Effector memory CD8-positive, alpha-beta T cell (primary cell): ENCODE results near the gene PDE8B.

Experiments used
- ATAC-seq: fragments of 150-1000 bp; cut with Tn5 transposase; replicated peaks from 2 replicates; pipeline ENCODE4 v1.10.0; 2021; ENCODE audit warnings: mild to moderate bottlenecking, moderate library complexity
- DNase-seq, 3 experiments: peaks; one replicate each; pipeline ENCODE4 v3.0.0; 2021
- H3K27ac Mint-ChIP-seq, 2 donors: one replicate each; pipeline ENCODE4 v1.8.0; 2022; ENCODE audit warnings: mild to moderate bottlenecking in 2 of 2, mixed read lengths in 2 of 2, moderate library complexity in 2 of 2
- H3K27me3 Mint-ChIP-seq, 2 donors: one replicate each; pipeline ENCODE4 v1.8.0; 2022; ENCODE audit warnings: mixed read lengths in 2 of 2
- H3K36me3 Mint-ChIP-seq: one replicate; pipeline ENCODE4 v1.8.0; 2022; ENCODE audit warnings: mild to moderate bottlenecking, moderate library complexity, mixed read lengths; ENCODE audit not compliant: insufficient read depth
- H3K4me1 Mint-ChIP-seq, 2 donors: one replicate each; pipeline ENCODE4 v1.8.0; 2022; ENCODE audit warnings: low read depth in 2 of 2, mixed read lengths in 2 of 2
- H3K4me3 Mint-ChIP-seq, 2 donors: one replicate each; pipeline ENCODE4 v1.8.0; 2022; ENCODE audit warnings: mild to moderate bottlenecking in 2 of 2, mixed read lengths in 2 of 2, moderate library complexity in 2 of 2
- H3K9me3 Mint-ChIP-seq, 2 donors: one replicate each; pipeline ENCODE4 v1.8.0; 2022; ENCODE audit warnings: mixed read lengths in 2 of 2

Gene PDE8B

GRCh38 chr5:77301447-77301883 is 91.0 kb downstream of the PDE8B start:
- no peak for DNase-seq
- Mint-ChIP-seq H3K4me1 (peaks cover 0 to 1% of the 10 kb centered on the region in 2 donors), H3K9me3 (peaks cover 0 to 8% of the 10 kb centered on the region in 2 donors), H3K27ac (no peak overlapping the region), H3K36me3 (no peaks in the 10 kb centered on the region), H3K27me3 (peaks cover 31 to 51% of the 10 kb centered on the region in 2 donors), H3K4me3 (no peak overlapping the region)
- no peak for ATAC-seq

- Mint-ChIP-seq H3K4me3 (no peak overlapping the region), H3K9me3 (peaks cover 0 to 8% of the 10 kb centered on the region in 2 donors), H3K4me1 (peaks cover 0 to 1% of the 10 kb centered on the region in 2 donors), H3K27me3 (peaks cover 30 to 51% of the 10 kb centered on the region in 2 donors), H3K27ac (no peak overlapping the region), H3K36me3 (no peaks in the 10 kb centered on the region)
- DNase-seq (no peak), ATAC-seq (no peak)
These were observed 91.8 kb downstream of the PDE8B start for GRCh38 chr5:77302247-77302646.

- Mint-ChIP-seq H3K27me3 (peaks cover 28 to 50% of the 10 kb centered on the region in 2 donors), H3K27ac (no peak overlapping the region), H3K4me3 (no peak overlapping the region), H3K4me1 (peaks cover 0 to 1% of the 10 kb centered on the region in 2 donors), H3K36me3 (no peaks in the 10 kb centered on the region), H3K9me3 (peaks cover 0 to 6% of the 10 kb centered on the region in 2 donors)
- DNase-seq (no peak), ATAC-seq (no peak)
These were observed 92.2 kb downstream of the PDE8B start for GRCh38 chr5:77302653-77303052.

DNA sequence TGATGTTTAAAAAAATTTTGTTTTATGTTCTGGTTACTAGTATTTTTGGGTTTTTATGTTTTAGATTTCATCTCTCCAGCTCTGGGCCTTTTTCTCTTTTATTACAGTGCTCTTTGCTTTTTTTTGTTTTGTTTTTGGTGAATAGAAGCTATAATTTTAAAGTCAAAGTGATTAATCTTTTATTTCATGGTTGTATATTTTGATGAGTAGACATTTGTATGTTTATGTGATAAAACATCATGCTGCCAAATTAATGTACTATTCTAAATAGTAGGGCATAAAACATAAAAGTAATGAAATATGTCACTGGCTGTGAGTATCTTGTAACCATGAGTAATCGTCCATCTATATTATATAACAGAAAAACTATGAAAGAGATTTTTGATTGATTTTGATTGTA is 93.9 kb downstream of the PDE8B start:
- DNase-seq (no peak), ATAC-seq (no peak)
- Mint-ChIP-seq H3K9me3 (no peaks in the 10 kb centered on the region), H3K4me3 (no peak overlapping the region), H3K36me3 (no peaks in the 10 kb centered on the region), H3K27ac (no peak overlapping the region), H3K4me1 (no peaks in the 10 kb centered on the region), H3K27me3 (peaks cover 36 to 53% of the 10 kb centered on the region in 2 donors)

- H3K9me3 Mint-ChIP-seq: no peaks in the 10 kb centered on the region
- H3K4me3 Mint-ChIP-seq: no peak overlapping the region
- DNase-seq: no peak
- H3K27me3 Mint-ChIP-seq: peaks cover 36 to 53% of the 10 kb centered on the region in 2 donors
- no peaks in the 10 kb centered on the region for H3K4me1 Mint-ChIP-seq
- no peak for ATAC-seq
- H3K36me3 Mint-ChIP-seq: no peaks in the 10 kb centered on the region
- no peak overlapping the region for H3K27ac Mint-ChIP-seq
These were observed 94.9 kb downstream of the PDE8B start for GRCh38 chr5:77305222-77305846.

GRCh38 chr5:77305956-77306355 is 95.5 kb downstream of the PDE8B start:
- Mint-ChIP-seq H3K27ac (no peak overlapping the region), H3K4me1 (no peaks in the 10 kb centered on the region), H3K27me3 (peaks cover 31 to 48% of the 10 kb centered on the region in 2 donors), H3K4me3 (no peak overlapping the region), H3K36me3 (no peaks in the 10 kb centered on the region), H3K9me3 (no peaks in the 10 kb centered on the region)
- no peak for ATAC-seq
- no peak for DNase-seq

- H3K27ac Mint-ChIP-seq: no peak overlapping the region
- no peaks in the 10 kb centered on the region for H3K4me1 Mint-ChIP-seq
- peaks cover 31 to 44% of the 10 kb centered on the region in 2 donors for H3K27me3 Mint-ChIP-seq
- DNase-seq (no peak), ATAC-seq (no peak)
- no peaks in the 10 kb centered on the region for H3K36me3 Mint-ChIP-seq
- no peaks in the 10 kb centered on the region for H3K9me3 Mint-ChIP-seq
- no peak overlapping the region for H3K4me3 Mint-ChIP-seq
These were observed 96.1 kb downstream of the PDE8B start for GRCh38 chr5:77306531-77306930.

- Mint-ChIP-seq H3K27ac (no peak overlapping the region), H3K4me3 (no peak overlapping the region), H3K9me3 (no peaks in the 10 kb centered on the region), H3K36me3 (no peaks in the 10 kb centered on the region), H3K4me1 (no peaks in the 10 kb centered on the region), H3K27me3 (peaks cover 31 to 34% of the 10 kb centered on the region in 2 donors)
- ATAC-seq (no peak), DNase-seq (no peak)
These were observed 97.9 kb downstream of the PDE8B start for GRCh38 chr5:77308154-77308960.

DNA sequence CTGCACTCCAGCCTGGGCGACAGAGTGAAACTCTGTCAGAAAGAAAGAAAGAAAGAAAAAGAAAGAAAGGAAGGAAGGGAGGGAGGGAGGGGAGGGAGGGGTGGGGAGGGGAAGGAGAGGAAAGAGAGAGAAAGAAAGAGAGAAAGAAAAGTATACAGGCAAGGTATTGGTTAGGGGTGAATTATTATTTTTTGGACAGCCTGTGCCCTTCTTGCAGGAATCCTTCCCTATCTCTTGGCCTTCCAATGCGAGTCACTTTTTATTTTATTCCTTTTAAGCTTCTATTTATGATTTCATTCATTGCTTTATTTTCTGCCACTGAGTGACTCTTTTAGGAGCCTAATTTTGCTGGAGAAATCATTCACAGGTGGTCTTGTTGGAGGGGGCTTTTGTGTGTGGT is 98.7 kb downstream of the PDE8B start:
- no peaks in the 10 kb centered on the region for H3K36me3 Mint-ChIP-seq
- no peaks in the 10 kb centered on the region for H3K9me3 Mint-ChIP-seq
- ATAC-seq (no peak), DNase-seq (no peak)
- H3K27me3 Mint-ChIP-seq: peaks cover 31 to 34% of the 10 kb centered on the region in 2 donors
- no peak overlapping the region for H3K27ac Mint-ChIP-seq
- no peak overlapping the region for H3K4me3 Mint-ChIP-seq
- no peaks in the 10 kb centered on the region for H3K4me1 Mint-ChIP-seq

DNA sequence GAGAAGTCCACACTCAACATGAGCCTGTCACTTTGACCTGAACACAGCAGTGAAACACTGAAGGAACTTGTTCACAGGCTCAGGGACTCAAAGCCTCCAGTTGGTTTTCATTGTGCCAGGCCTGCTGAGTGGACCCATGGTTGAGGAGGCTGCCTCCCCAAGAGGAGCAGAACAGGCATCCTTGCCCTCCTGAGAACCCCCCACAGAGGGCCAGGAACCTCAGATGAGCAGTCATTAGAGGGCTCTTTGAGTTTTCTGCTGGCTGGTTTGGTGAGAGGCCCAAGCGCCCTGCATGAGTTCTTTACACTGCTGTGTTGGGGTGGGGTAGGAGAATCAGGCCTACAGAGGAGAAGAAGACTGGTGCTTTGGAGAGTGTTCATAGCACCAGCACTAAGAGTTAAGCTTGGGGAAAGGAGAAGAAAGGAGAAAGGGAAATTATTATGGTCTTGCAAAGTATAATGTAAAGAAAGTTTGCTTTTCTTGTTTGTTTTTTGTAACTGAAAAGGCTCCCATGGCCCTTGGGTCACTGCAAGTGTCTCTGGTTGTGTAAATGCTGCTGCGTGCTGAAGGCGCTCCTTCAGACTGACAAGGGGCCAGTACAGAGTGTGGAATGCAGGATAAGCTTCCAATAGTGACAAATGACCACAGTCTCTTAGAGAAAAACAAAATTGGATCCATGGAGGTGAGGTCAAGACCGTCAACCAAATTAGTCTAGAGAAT is 100.2 kb downstream of the PDE8B start:
- Mint-ChIP-seq H3K27me3 (peaks cover 23 to 25% of the 10 kb centered on the region in 2 donors), H3K9me3 (no peaks in the 10 kb centered on the region), H3K36me3 (no peaks in the 10 kb centered on the region), H3K4me3 (no peak overlapping the region), H3K27ac (no peak overlapping the region), H3K4me1 (no peaks in the 10 kb centered on the region)
- no peak for ATAC-seq
- DNase-seq: no peak

GRCh38 chr5:77311214-77311571 is 100.7 kb downstream of the PDE8B start:
- no peak overlapping the region for H3K27ac Mint-ChIP-seq
- DNase-seq: no peak
- H3K9me3 Mint-ChIP-seq: no peaks in the 10 kb centered on the region
- no peak overlapping the region for H3K4me3 Mint-ChIP-seq
- peaks cover 23% of the 10 kb centered on the region in 2 donors for H3K27me3 Mint-ChIP-seq
- no peaks in the 10 kb centered on the region for H3K36me3 Mint-ChIP-seq
- H3K4me1 Mint-ChIP-seq: no peaks in the 10 kb centered on the region
- ATAC-seq: no peak

DNA sequence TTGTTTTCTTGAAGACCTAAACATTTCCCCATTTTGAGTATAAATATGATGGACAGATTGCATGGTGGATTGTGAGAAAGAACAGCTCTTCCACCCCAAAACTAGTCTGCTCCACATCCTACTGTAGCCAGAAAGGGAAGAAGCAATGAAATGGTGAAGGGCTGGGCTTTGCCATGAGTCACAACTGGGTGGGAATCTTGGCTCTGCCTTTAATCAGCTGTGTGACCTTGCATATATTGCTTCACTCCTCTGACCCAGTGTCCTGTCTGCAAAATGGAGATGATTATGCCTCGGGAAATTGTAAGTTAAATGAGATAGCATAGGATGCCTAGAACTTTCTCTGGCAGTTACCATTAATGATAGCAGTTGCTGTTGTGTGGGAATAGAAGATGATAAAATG is 101.9 kb downstream of the PDE8B start:
- H3K27me3 Mint-ChIP-seq: peaks cover 16 to 17% of the 10 kb centered on the region in 2 donors
- no peaks in the 10 kb centered on the region for H3K4me1 Mint-ChIP-seq
- ATAC-seq (no peak), DNase-seq (no peak)
- H3K36me3 Mint-ChIP-seq: no peaks in the 10 kb centered on the region
- no peak overlapping the region for H3K27ac Mint-ChIP-seq
- no peaks in the 10 kb centered on the region for H3K9me3 Mint-ChIP-seq
- no peak overlapping the region for H3K4me3 Mint-ChIP-seq

DNA sequence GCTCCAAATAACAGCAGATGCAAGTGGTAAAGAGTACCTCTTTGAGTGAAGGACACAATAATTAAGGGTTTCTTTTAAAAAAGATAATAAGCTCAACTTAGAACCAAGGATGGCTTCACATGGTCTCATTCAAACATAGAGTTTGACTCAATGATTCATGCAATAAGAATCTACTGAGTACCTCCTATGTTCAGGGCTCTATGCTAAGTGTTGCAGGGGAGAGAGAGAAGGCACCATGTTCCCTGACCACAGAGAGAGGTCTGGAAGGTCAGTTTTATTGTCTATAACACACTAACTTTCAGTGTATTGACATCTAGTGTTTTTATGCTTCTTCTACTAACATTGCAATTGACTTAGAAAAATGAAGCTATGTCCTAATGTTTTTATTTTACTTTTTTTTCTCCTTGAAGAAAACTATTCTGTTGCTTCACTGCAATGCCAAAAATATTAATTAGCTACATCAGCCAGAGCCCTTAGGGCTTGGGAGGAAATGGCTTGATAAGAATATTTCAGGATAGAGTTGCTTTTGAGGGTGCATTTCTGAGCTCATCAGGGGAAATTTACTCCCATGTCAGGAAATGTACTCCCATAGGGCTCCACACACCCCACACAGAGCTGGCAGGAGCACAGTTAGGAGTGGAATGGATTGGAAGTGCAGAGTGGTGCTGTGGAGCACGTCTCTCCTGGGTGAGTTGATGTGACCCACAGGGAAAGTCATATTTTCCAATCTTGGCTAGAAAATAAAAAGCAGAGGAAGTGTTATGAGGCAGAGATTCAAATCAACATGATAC is 106.6 kb downstream of the PDE8B start:
- H3K4me3 Mint-ChIP-seq: no peak overlapping the region
- H3K27ac Mint-ChIP-seq: no peak overlapping the region
- ATAC-seq: no peak
- H3K27me3 Mint-ChIP-seq: peaks cover 3 to 12% of the 10 kb centered on the region in 2 donors
- H3K36me3 Mint-ChIP-seq: no peaks in the 10 kb centered on the region
- H3K9me3 Mint-ChIP-seq: no peaks in the 10 kb centered on the region
- DNase-seq: no peak
- H3K4me1 Mint-ChIP-seq: no peaks in the 10 kb centered on the region
